H1 (cell line): ENCODE measurements around the gene MYH6. TPM values are rescaled to one million over a fixed set of nuclear protein-coding genes. Genes with fewer than 3 reads are reported as not detected.

Experiments used
- CTCF ChIA-PET: fragments of 300-600 bp; sonication (Branson Sonifier 250); formaldehyde crosslinking; loops from one replicate; lab custom pipeline; 2021; ENCODE audit not compliant: partially characterized antibody; lab: Charles Lee
- POLR2A ChIA-PET: fragments of 300-600 bp; sonication (Branson Sonifier 250); formaldehyde crosslinking; loops from one replicate; lab custom pipeline; 2021; ENCODE audit warnings: inconsistent platforms; ENCODE audit not compliant: partially characterized antibody; lab: Charles Lee
- DNase-seq, 2 experiments: peaks; one replicate each; pipeline versions ENCODE4 v3.0.0 to v3.0.0-alpha.2; 2010 to 2022; ENCODE audit warnings: low spot score in 2 of 2, low read depth in 1 of 2, mixed read lengths in 1 of 2
- FAIRE-seq: peaks from 2 replicates; lab custom pipeline; 2011; peaks lifted over from hg19 to GRCh38; lab: Jason Lieb, UNC
- H2AFZ ChIP-seq: 2 replicates; pipeline ENCODE4 v1.8.1; 2012; ENCODE audit warnings: low read length, inconsistent platforms
- H2AK5ac ChIP-seq: 2 replicates; pipeline ENCODE4 v1.6.1; 2013; ENCODE audit warnings: low read depth, low read length
- H2BK120ac ChIP-seq: replicated peaks from 2 replicates; pipeline ENCODE3; 2013; ENCODE audit warnings: low read depth, low read length, inconsistent platforms
- H2BK12ac ChIP-seq: 2 replicates; pipeline ENCODE4 v1.6.1; 2013; ENCODE audit warnings: low read depth, low read length
- H2BK15ac ChIP-seq: 2 replicates; pipeline ENCODE4 v1.6.1; 2013; ENCODE audit warnings: low read length
- H2BK20ac ChIP-seq: 2 replicates; pipeline ENCODE4 v1.6.1; 2013; ENCODE audit warnings: low read length
- H2BK5ac ChIP-seq: 2 replicates; pipeline ENCODE4 v1.6.1; 2013; ENCODE audit warnings: low read depth, low read length
- H3K14ac ChIP-seq: 2 replicates; pipeline ENCODE4 v1.6.1; 2013; ENCODE audit warnings: inconsistent platforms; ENCODE audit not compliant: insufficient read length
- H3K18ac ChIP-seq: 2 replicates; pipeline ENCODE4 v1.6.1; 2013; ENCODE audit warnings: low read length; ENCODE audit errors: extremely low read depth
- H3K23ac ChIP-seq: 2 replicates; pipeline ENCODE4 v1.6.1; 2013; ENCODE audit warnings: inconsistent platforms; ENCODE audit not compliant: insufficient read length
- H3K23me2 ChIP-seq: 2 replicates; pipeline ENCODE4 v1.6.1; 2013; ENCODE audit warnings: low read depth, low read length
- H3K27ac ChIP-seq: 2 replicates; pipeline ENCODE4 v1.6.1; 2011; ENCODE audit warnings: low read depth, low read length, inconsistent platforms
- H3K27me3 ChIP-seq, 4 experiments: replicated peaks in 1 of 4; 1 replicate in 1 of 4; 2 replicates in 3 of 4; pipeline versions ENCODE4 v1.6.1 to v1.8.1; 2011 to 2013; ENCODE audit warnings: low read length in 3 of 4, mild to moderate bottlenecking in 3 of 4, inconsistent platforms in 2 of 4, mixed read lengths in 2 of 4, moderate library complexity in 1 of 4; ENCODE audit not compliant: control insufficient read depth in 3 of 4, insufficient read depth in 3 of 4; ENCODE audit errors: extremely low read depth in 1 of 4
- H3K36me3 ChIP-seq, 4 experiments: 2 replicates each; pipeline versions ENCODE4 v1.6.1 to v1.8.1; 2011 to 2013; ENCODE audit warnings: mild to moderate bottlenecking in 4 of 4, low read length in 3 of 4, moderate library complexity in 2 of 4, control low read depth in 1 of 4, inconsistent platforms in 1 of 4; ENCODE audit not compliant: insufficient read depth in 4 of 4, control insufficient read depth in 2 of 4
- H3K4ac ChIP-seq: replicated peaks from 2 replicates; pipeline ENCODE3; 2013; ENCODE audit warnings: low read length, low read depth, mixed read lengths, inconsistent platforms; ENCODE audit not compliant: insufficient read length
- H3K4me1 ChIP-seq, 4 experiments: replicated peaks in 1 of 4; 1 replicate in 1 of 4; 2 replicates in 3 of 4; pipeline versions ENCODE4 v1.6.1 to v1.8.1; 2011 to 2013; ENCODE audit warnings: low read length in 3 of 4, inconsistent platforms in 2 of 4, mixed read lengths in 1 of 4; ENCODE audit not compliant: insufficient read depth in 4 of 4, control insufficient read depth in 3 of 4
- H3K4me2 ChIP-seq, 2 experiments: 2 replicates each; pipeline versions ENCODE4 v1.6.1 to v1.8.1; 2011 to 2013; ENCODE audit warnings: low read depth in 2 of 2, low read length in 2 of 2, control low read depth in 1 of 2, inconsistent platforms in 1 of 2, mild to moderate bottlenecking in 1 of 2; ENCODE audit not compliant: insufficient read depth in 1 of 2
- H3K4me3 ChIP-seq, 4 experiments: fragments of 200-600, 300-600 bp in 1 of 4; sonication (generic), shearing (Covaris generic), sonication (Bioruptor Twin) in 1 of 4; 2 replicates each; pipeline versions ENCODE4 v1.5.1 to v1.8.1; 2011 to 2016; ENCODE audit warnings: low read length in 4 of 4, low read depth in 3 of 4, control low read depth in 2 of 4, inconsistent platforms in 2 of 4, mild to moderate bottlenecking in 2 of 4, mixed read lengths in 1 of 4, moderate library complexity in 1 of 4; ENCODE audit not compliant: insufficient read depth in 2 of 4; ENCODE audit errors: extremely low read depth in 1 of 4
- H3K56ac ChIP-seq: replicated peaks from 2 replicates; pipeline ENCODE3; 2013; ENCODE audit warnings: low read depth, mild to moderate bottlenecking, mixed read lengths, low read length, inconsistent platforms; ENCODE audit not compliant: insufficient read length
- H3K79me1 ChIP-seq: 2 replicates; pipeline ENCODE4 v1.6.1; 2013; ENCODE audit warnings: low read depth, low read length, control low read depth
- H3K79me2 ChIP-seq, 2 experiments: 2 replicates each; pipeline versions ENCODE4 v1.6.1 to v1.8.1; 2012 to 2013; ENCODE audit warnings: low read length in 2 of 2, mild to moderate bottlenecking in 2 of 2, inconsistent platforms in 1 of 2; ENCODE audit not compliant: insufficient read depth in 2 of 2, control insufficient read depth in 1 of 2
- H3K9ac ChIP-seq, 4 experiments: replicated peaks in 1 of 4; 1 replicate in 1 of 4; 2 replicates in 3 of 4; pipeline versions ENCODE4 v1.6.1 to v1.8.1; 2011 to 2013; ENCODE audit warnings: low read depth in 3 of 4, low read length in 3 of 4, control low read depth in 2 of 4, mild to moderate bottlenecking in 2 of 4, moderate library complexity in 2 of 4, inconsistent platforms in 1 of 4; ENCODE audit errors: extremely low read depth in 1 of 4
- H3K9me3 ChIP-seq, 2 experiments: 2 replicates each; pipeline versions ENCODE4 v1.6.1 to v1.8.1; 2012 to 2013; ENCODE audit warnings: mild to moderate bottlenecking in 2 of 2, moderate library complexity in 2 of 2, control low read depth in 1 of 2, inconsistent platforms in 1 of 2, low read depth in 1 of 2, low read length in 1 of 2, mixed read lengths in 1 of 2; ENCODE audit not compliant: insufficient read depth in 2 of 2
- H4K20me1 ChIP-seq, 2 experiments: replicated peaks in 1 of 2; 2 replicates each; pipeline versions ENCODE3 to v1.8.1; 2011 to 2013; ENCODE audit warnings: inconsistent platforms in 2 of 2, low read length in 2 of 2, mild to moderate bottlenecking in 1 of 2; ENCODE audit not compliant: insufficient read depth in 2 of 2, control insufficient read depth in 1 of 2
- H4K5ac ChIP-seq: 2 replicates; pipeline ENCODE4 v1.6.1; 2013; ENCODE audit warnings: low read length, low read depth, mixed read lengths, inconsistent platforms; ENCODE audit not compliant: insufficient read length
- H4K8ac ChIP-seq: 2 replicates; pipeline ENCODE4 v1.8.0; 2013; ENCODE audit warnings: mild to moderate bottlenecking, moderate library complexity, low read length, inconsistent platforms; ENCODE audit not compliant: insufficient read depth; ENCODE audit errors: extremely low read depth
- H4K91ac ChIP-seq: replicated peaks from 2 replicates; pipeline ENCODE3; 2013; ENCODE audit warnings: low read length, mixed read lengths, inconsistent platforms; ENCODE audit not compliant: insufficient read length
- BCL11A ChIP-seq, 2 experiments: IDR thresholded peaks; one replicate each; pipeline ENCODE4 v1.6.1; 2011; ENCODE audit warnings: low read depth in 2 of 2, low read length in 2 of 2, mild to moderate bottlenecking in 2 of 2
- CEBPB ChIP-seq: IDR thresholded peaks from 2 replicates; pipeline ENCODE4 v1.6.1; 2012; ENCODE audit warnings: low read depth, low read length
- CTBP2 ChIP-seq: IDR thresholded peaks from 2 replicates; pipeline ENCODE4 v1.7.0; 2011; ENCODE audit warnings: borderline replicate concordance, mild to moderate bottlenecking, moderate library complexity, mixed read lengths, low read length; ENCODE audit not compliant: insufficient read depth, insufficient read length
- GABPA ChIP-seq: IDR thresholded peaks from 2 replicates; pipeline ENCODE4 v1.6.1; 2011; ENCODE audit warnings: mild to moderate bottlenecking, low read length, moderate library complexity, borderline replicate concordance; ENCODE audit not compliant: insufficient read depth
- RAD21 ChIP-seq, 2 experiments: IDR thresholded peaks in 1 of 2; conservative IDR thresholded peaks in 1 of 2; 2 replicates each; pipeline ENCODE4 v1.6.1; 2011; ENCODE audit warnings: low read depth in 2 of 2, low read length in 2 of 2, improper control_type of control experiment in 1 of 2, inconsistent platforms in 1 of 2, mild to moderate bottlenecking in 1 of 2, moderate library complexity in 1 of 2
- SIX5 ChIP-seq: IDR thresholded peaks from 2 replicates; pipeline ENCODE4 v1.6.1; 2011; ENCODE audit warnings: mild to moderate bottlenecking, low read depth, low read length
- SP2 ChIP-seq: IDR thresholded peaks from 2 replicates; pipeline ENCODE4 v1.6.1; 2012; ENCODE audit warnings: mild to moderate bottlenecking, low read length, inconsistent platforms
- TAF1 ChIP-seq: IDR thresholded peaks from 2 replicates; pipeline ENCODE4 v1.6.1; 2011; ENCODE audit warnings: mild to moderate bottlenecking, low read depth, low read length
- WGBS, 2 experiments: shearing (Covaris generic) in 1 of 2; methylation state at CpG; one replicate each; pipeline versions ENCODE4 v1.1.6 to v1.1.7; 2013 to 2015; ENCODE audit warnings: low lambda C conversion rate in 2 of 2, mixed read lengths in 2 of 2, inconsistent platforms in 1 of 2, low coverage in 1 of 2, missing lambda C conversion rate in 1 of 2; ENCODE audit not compliant: insufficient replicate concordance in 2 of 2, insufficient coverage in 1 of 2, insufficient read length in 1 of 2; ENCODE audit errors: extremely low coverage in 1 of 2, missing lambda C conversion rate in 1 of 2; 5-methylcytosine and 5-hydroxymethylcytosine counted together
- polyA plus RNA-seq, 7 experiments: library from polyadenylated mRNA; depleted of rRNA in 3 of 7; stranded (reverse) in 5 of 7; unstranded in 2 of 7; fragments of >200 nt in 5 of 7; fragments of 200-250 nt in 2 of 7; gene quantifications; 1 replicate in 5 of 7; 2 replicates in 1 of 7; 4 replicates in 1 of 7; pipeline versions ENCODE4 v1.2.1 to v1.2.3, GENCODE V29; 2011 to 2013; ENCODE audit warnings: missing spikeins in 2 of 7, mixed read lengths in 2 of 7
- total RNA-seq: library from RNA; stranded (reverse); fragmentation: NEBNext Ultra II Directional; extraction: Animal tissue kit (Norgen Biotek cat#: 25700); gene quantifications from 2 replicates; pipeline ENCODE4 v1.2.1, GENCODE V29; 2021

Gene MYH6
- total and polyA plus RNA-seq, 2 of the 8 experiments (the other 6 are each of a cell fraction or from before 2014, with no cell fraction given): 0.03 TPM; not detected in 1

DNA sequence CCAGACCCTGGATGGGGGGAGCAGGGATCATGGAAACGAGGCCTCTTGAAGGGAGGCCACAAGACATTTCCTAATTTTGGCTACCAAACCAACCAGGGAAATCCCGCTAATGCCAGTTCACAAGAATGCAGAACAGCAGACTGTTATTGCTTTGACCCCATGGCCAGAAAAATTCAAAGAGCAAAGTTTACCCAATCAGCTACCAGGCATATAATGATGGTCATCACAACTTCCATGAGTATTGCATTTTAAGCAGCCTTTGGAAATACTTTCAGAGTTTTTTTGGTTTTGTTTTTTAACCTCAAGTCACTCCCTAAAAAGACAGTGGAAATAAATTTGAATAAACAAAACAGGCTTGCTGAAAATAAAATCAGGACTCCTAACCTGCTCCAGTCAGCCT is 35.6 kb downstream of the MYH6 start, which contains the start of gene IL25:
TSS of gene IL25 (plus strand) at position 301 of the 400 bp plus-strand sequence.
- ChIA-PET CTCF (interaction anchor here (0.6 to 15.0 kb wide), 2 partner anchors 11 to 78 kb away, joined by 4 to 333 read pairs; partner anchors contain the start of genes EFS and SLC22A17), POLR2A (interaction anchor here (1.2 kb wide), 1 partner anchor 10 kb away, joined by 3 read pairs; no protein-coding TSS in a partner anchor)
- no peak within 1 kb of the TSS for H3K18ac ChIP-seq
- H2BK12ac ChIP-seq: 0 out of 2 replicates have a peak within 1 kb of the TSS, but pooled peaks have one; percentile 23
- H3K56ac ChIP-seq: no peak within 1 kb of the TSS
- 80% methylated on average over 2 of the region's 2 CpGs; no CpG with 5 or more reads in 1 of the 2 experiments for WGBS, 2 experiments
- TF ChIP-seq TAF1: no peak
- no peak for TF ChIP-seq SP2
- no peak for TF ChIP-seq CEBPB
- no peak for TF ChIP-seq RAD21 (IDR thresholded peaks at IDR 0.05 in 1 of 2, conservative IDR thresholded peaks at IDR 0.05 in 1 of 2; ENCODE audit: low read depth in 2 of 2, low read length in 2 of 2)
- TF ChIP-seq BCL11A (IDR thresholded peaks at IDR 0.05; ENCODE audit: low read depth in 2 of 2, low read length in 2 of 2): no peak
- no peak for TF ChIP-seq GABPA
- TF ChIP-seq CTBP2: no peak
- TF ChIP-seq SIX5: no peak
- no peak within 1 kb of the TSS for H3K9ac ChIP-seq
- H2BK15ac ChIP-seq: no peak within 1 kb of the TSS
- H3K4me3 ChIP-seq: no peak within 1 kb of the TSS
- no peaks in the 10 kb centered on the region for H3K36me3 ChIP-seq
- no peak for DNase-seq
- no peak within 1 kb of the TSS for H2BK120ac ChIP-seq
- no peaks in the 10 kb centered on the region for H3K79me1 ChIP-seq
- no peak within 1 kb of the TSS for H4K5ac ChIP-seq
- H3K4me2 ChIP-seq: no peak within 1 kb of the TSS
- H3K14ac ChIP-seq: no peak within 1 kb of the TSS
- peaks cover 0 to 10% (median 3%) of the 10 kb centered on the region in 4 experiments; a peak in 3 of 7 replicates for H3K4me1 ChIP-seq
- H2AFZ ChIP-seq: no peak within 1 kb of the TSS
- H3K23ac ChIP-seq: no peak within 1 kb of the TSS
- no peak within 1 kb of the TSS for H2AK5ac ChIP-seq
- H3K27ac ChIP-seq: no peak within 1 kb of the TSS
- H3K27me3 ChIP-seq: peaks cover 0 to 21% (median 13%) of the 10 kb centered on the region in 4 experiments; a peak in 6 of 7 replicates
- no peak within 1 kb of the TSS for H4K91ac ChIP-seq
- H4K8ac ChIP-seq: no peak within 1 kb of the TSS
- no peak within 1 kb of the TSS for H2BK5ac ChIP-seq
- H4K20me1 ChIP-seq: no peaks in the 10 kb centered on the region
- no peaks in the 10 kb centered on the region for H3K9me3 ChIP-seq
- H2BK20ac ChIP-seq: no peak within 1 kb of the TSS
- H3K23me2 ChIP-seq: no peaks in the 10 kb centered on the region
- H3K4ac ChIP-seq: no peak within 1 kb of the TSS
- H3K79me2 ChIP-seq: no peaks in the 10 kb centered on the region
- FAIRE-seq: no peak
